Esophagus muscularis mucosa (tissue), 3 donors: ENCODE results near the gene BFAR.

ENCODE experiments used
- POLR2A ChIP-seq: fragments of 450-650 bp; IDR thresholded peaks from one replicate; pipeline ENCODE4 v1.6.1; 2017; ENCODE audit warnings: antibody characterized with exemption, moderate library complexity, mild to moderate bottlenecking, low read depth
- POLR2AphosphoS5 ChIP-seq, 2 donors: sonication (generic); formaldehyde crosslinking; IDR thresholded peaks; one replicate each; pipeline ENCODE4 v1.6.1; 2017; ENCODE audit warnings: antibody characterized with exemption in 2 of 2
- TF ChIP-seq, protein P1 (sequence below), 3 experiments: fragments of 200-600 bp in 2 of 3; fragments of 450-650 bp in 1 of 3; sonication (generic) in 2 of 3; IDR thresholded peaks; one replicate each; pipeline ENCODE4 v1.5.1; 2017 to 2019; ENCODE audit warnings: antibody characterized with exemption in 3 of 3, mild to moderate bottlenecking in 2 of 3, moderate library complexity in 1 of 3

DNA sequence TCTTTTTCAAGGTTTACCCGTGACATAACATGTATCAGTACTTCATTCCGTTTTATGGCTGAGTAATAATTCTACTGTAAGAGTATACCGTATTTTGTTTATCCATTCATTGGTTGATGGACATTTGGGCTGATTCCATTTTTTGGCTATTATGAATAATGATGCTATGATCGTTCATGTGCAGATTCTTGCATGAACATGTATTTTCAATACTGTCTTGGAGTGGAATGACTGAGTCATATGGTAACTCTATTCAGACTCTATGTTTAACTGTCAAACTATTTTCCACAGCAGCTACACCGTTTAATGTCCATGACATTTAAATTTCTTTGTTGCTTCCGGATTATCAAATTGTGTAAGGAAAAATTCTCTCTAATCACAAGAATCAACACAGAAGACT lies 17.9 kb downstream of the BFAR start:
- TF ChIP-seq, protein P1, sequence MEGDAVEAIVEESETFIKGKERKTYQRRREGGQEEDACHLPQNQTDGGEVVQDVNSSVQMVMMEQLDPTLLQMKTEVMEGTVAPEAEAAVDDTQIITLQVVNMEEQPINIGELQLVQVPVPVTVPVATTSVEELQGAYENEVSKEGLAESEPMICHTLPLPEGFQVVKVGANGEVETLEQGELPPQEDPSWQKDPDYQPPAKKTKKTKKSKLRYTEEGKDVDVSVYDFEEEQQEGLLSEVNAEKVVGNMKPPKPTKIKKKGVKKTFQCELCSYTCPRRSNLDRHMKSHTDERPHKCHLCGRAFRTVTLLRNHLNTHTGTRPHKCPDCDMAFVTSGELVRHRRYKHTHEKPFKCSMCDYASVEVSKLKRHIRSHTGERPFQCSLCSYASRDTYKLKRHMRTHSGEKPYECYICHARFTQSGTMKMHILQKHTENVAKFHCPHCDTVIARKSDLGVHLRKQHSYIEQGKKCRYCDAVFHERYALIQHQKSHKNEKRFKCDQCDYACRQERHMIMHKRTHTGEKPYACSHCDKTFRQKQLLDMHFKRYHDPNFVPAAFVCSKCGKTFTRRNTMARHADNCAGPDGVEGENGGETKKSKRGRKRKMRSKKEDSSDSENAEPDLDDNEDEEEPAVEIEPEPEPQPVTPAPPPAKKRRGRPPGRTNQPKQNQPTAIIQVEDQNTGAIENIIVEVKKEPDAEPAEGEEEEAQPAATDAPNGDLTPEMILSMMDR (IDR thresholded peaks at IDR 0.05), result no peak
- no peak for TF ChIP-seq POLR2AphosphoS5 (IDR thresholded peaks at IDR 0.05)
- no peak for TF ChIP-seq POLR2A
